ENCODE data around the gene MIPOL1.

GRCh38 chr14:37569729-37570128 lies 372.0 kb downstream of the MIPOL1 start:
- no peak for TF ChIP-seq CTCF (IDR thresholded peaks at IDR 0.05)
- no peak for TF ChIP-seq POLR2A (IDR thresholded peaks at IDR 0.05)
- TF ChIP-seq EP300 (IDR thresholded peaks at IDR 0.05; ENCODE audit: low read depth): no peak
- no peak for TF ChIP-seq POLR2AphosphoS5 (IDR thresholded peaks at IDR 0.05)
